IMR-90 (cell line): ENCODE results near the gene ZFAND2A. TPM values are rescaled to one million over a fixed set of nuclear protein-coding genes. Genes with fewer than 3 reads are reported as not detected.

ENCODE experiments used
- ATAC-seq: fragments of 200-7000 bp; cut with Tn5 transposase; 2 replicates; pipeline ENCODE4 v1.9.1; 2020; ENCODE audit warnings: low read depth, mild to moderate bottlenecking, moderate library complexity
- BruUV-seq: library from RNA; stranded (reverse); fragments of 400-500 nt; replicated peaks from 2 replicates; lab custom pipeline; 2021; lab: Mats Ljungman, UMichigan
- CTCF ChIA-PET: fragments of 300-600 bp; formaldehyde crosslinking; extraction: SDS; loops from one replicate; lab custom pipeline; 2021; ENCODE audit warnings: antibody characterized with exemption; lab: Yijun Ruan, JAX
- POLR2A ChIA-PET: fragments of 300-600 bp; sonication (Branson Sonifier 250); formaldehyde crosslinking; loops from one replicate; lab custom pipeline; 2022; ENCODE audit warnings: antibody characterized with exemption; ENCODE audit not compliant: unreplicated experiment; lab: Charles Lee
- DNase-seq: peaks from one replicate; pipeline ENCODE4 v3.0.0; 2013
- H2AFZ ChIP-seq: replicated peaks from 2 replicates; pipeline ENCODE3; 2013; ENCODE audit warnings: low read length, mild to moderate bottlenecking; ENCODE audit not compliant: poor library complexity
- H2AK5ac ChIP-seq: 2 replicates; pipeline ENCODE4 v1.6.1; 2013; ENCODE audit warnings: low read depth, low read length, inconsistent platforms
- H2AK9ac ChIP-seq: replicated peaks from 2 replicates; pipeline ENCODE3; 2013; ENCODE audit warnings: mild to moderate bottlenecking, low read depth, low read length, moderate library complexity; ENCODE audit not compliant: poor library complexity
- H2BK120ac ChIP-seq: 2 replicates; pipeline ENCODE4 v1.6.1; 2013; ENCODE audit warnings: low read depth, low read length, inconsistent platforms
- H2BK15ac ChIP-seq: 3 replicates; pipeline ENCODE4 v1.6.1; 2013; ENCODE audit warnings: low read depth, low read length, inconsistent platforms
- H2BK20ac ChIP-seq: 2 replicates; pipeline ENCODE4 v1.6.1; 2013; ENCODE audit warnings: low read depth, mild to moderate bottlenecking, inconsistent platforms, low read length, moderate library complexity
- H2BK5ac ChIP-seq: 2 replicates; pipeline ENCODE4 v1.6.1; 2013; ENCODE audit warnings: mild to moderate bottlenecking, low read depth, low read length, inconsistent platforms; ENCODE audit not compliant: poor library complexity, severe bottlenecking
- H3K14ac ChIP-seq: replicated peaks from 2 replicates; pipeline ENCODE4 v1.6.1; 2013; ENCODE audit warnings: low read depth, low read length, inconsistent platforms
- H3K18ac ChIP-seq: 2 replicates; pipeline ENCODE4 v1.6.1; 2013; ENCODE audit warnings: low read depth, low read length, control low read depth
- H3K23ac ChIP-seq: 2 replicates; pipeline ENCODE4 v1.6.1; 2013; ENCODE audit warnings: low read depth, low read length, inconsistent platforms
- H3K27ac ChIP-seq: 2 replicates; pipeline ENCODE4 v1.5.1; 2013; ENCODE audit warnings: mild to moderate bottlenecking, control low read depth, low read length; ENCODE audit not compliant: insufficient read depth
- H3K27me3 ChIP-seq: 2 replicates; pipeline ENCODE4 v1.6.1; 2013; ENCODE audit warnings: low read length; ENCODE audit not compliant: control insufficient read depth, insufficient read depth
- H3K36me3 ChIP-seq: 2 replicates; pipeline ENCODE4 v1.6.1; 2013; ENCODE audit warnings: low read length, mixed read lengths; ENCODE audit not compliant: control insufficient read depth, insufficient read depth
- H3K4ac ChIP-seq: 2 replicates; pipeline ENCODE4 v1.6.1; 2013; ENCODE audit warnings: low read depth, low read length, inconsistent platforms
- H3K4me1 ChIP-seq: 2 replicates; pipeline ENCODE4 v1.6.1; 2013; ENCODE audit warnings: low read length, mixed read lengths; ENCODE audit not compliant: control insufficient read depth, insufficient read depth
- H3K4me2 ChIP-seq: 2 replicates; pipeline ENCODE4 v1.6.1; 2013; ENCODE audit warnings: low read depth, mild to moderate bottlenecking, control low read depth, low read length, moderate library complexity
- H3K4me3 ChIP-seq: 2 replicates; pipeline ENCODE4 v1.5.1; 2013; ENCODE audit warnings: low read depth, mild to moderate bottlenecking, control low read depth, low read length, moderate library complexity; ENCODE audit not compliant: insufficient read depth
- H3K56ac ChIP-seq: 2 replicates; pipeline ENCODE4 v1.6.1; 2013; ENCODE audit warnings: low read length, inconsistent platforms; ENCODE audit not compliant: insufficient read depth; ENCODE audit errors: extremely low read depth
- H3K79me1 ChIP-seq, 2 experiments: 2 replicates each; pipeline ENCODE4 v1.6.1; 2013; ENCODE audit warnings: low read length in 2 of 2, inconsistent platforms in 1 of 2, low read depth in 1 of 2
- H3K9ac ChIP-seq: 2 replicates; pipeline ENCODE4 v1.6.1; 2013; ENCODE audit warnings: low read depth, low read length, control low read depth
- H3K9me1 ChIP-seq: 2 replicates; pipeline ENCODE4 v1.6.1; 2013; ENCODE audit warnings: low read length, inconsistent platforms; ENCODE audit not compliant: insufficient read depth
- H3K9me3 ChIP-seq: 2 replicates; pipeline ENCODE4 v1.6.1; 2013; ENCODE audit warnings: low read length; ENCODE audit not compliant: control insufficient read depth, insufficient read depth
- H4K20me1 ChIP-seq: 2 replicates; pipeline ENCODE4 v1.6.1; 2013; ENCODE audit warnings: low read length, inconsistent platforms; ENCODE audit not compliant: insufficient read depth
- H4K5ac ChIP-seq: 2 replicates; pipeline ENCODE4 v1.6.1; 2013; ENCODE audit warnings: mild to moderate bottlenecking, low read depth, low read length, control low read depth
- H4K8ac ChIP-seq, 2 experiments: 2 replicates each; pipeline ENCODE4 v1.6.1; 2013; ENCODE audit warnings: low read depth in 2 of 2, low read length in 2 of 2, control low read depth in 1 of 2, inconsistent platforms in 1 of 2
- H4K91ac ChIP-seq: 2 replicates; pipeline ENCODE4 v1.6.1; 2013; ENCODE audit warnings: low read depth, low read length, inconsistent platforms; ENCODE audit not compliant: insufficient read depth
- BHLHE40 ChIP-seq: fragments of 150-350 bp; IDR thresholded peaks from 2 replicates; pipeline ENCODE4 v1.6.1; 2016; ENCODE audit warnings: mild to moderate bottlenecking, low read depth, low read length
- FOS ChIP-seq: fragments of 150-350 bp; IDR thresholded peaks from 2 replicates; pipeline ENCODE4 v1.6.1; 2016; ENCODE audit warnings: low read depth, low read length
- NFE2L2 ChIP-seq: fragments of 150-350 bp; IDR thresholded peaks from 2 replicates; pipeline ENCODE4 v1.6.1; 2016; ENCODE audit warnings: low read depth, mild to moderate bottlenecking, low read length
- RAD21 ChIP-seq: IDR thresholded peaks from 2 replicates; pipeline ENCODE4 v1.6.1; 2012; ENCODE audit warnings: low read length, improper control_type of control experiment
- USF2 ChIP-seq: fragments of 150-350 bp; IDR thresholded peaks from 2 replicates; pipeline ENCODE4 v1.6.1; 2017; ENCODE audit warnings: mild to moderate bottlenecking, antibody characterized with exemption, low read length, low read depth
- WGBS, 2 experiments: methylation state at CpG; one replicate each; pipeline versions ENCODE4 v1.1.5 to v1.1.7; 2013; ENCODE audit warnings: missing lambda C conversion rate in 2 of 2; ENCODE audit not compliant: insufficient read length in 1 of 2; ENCODE audit errors: extremely low coverage in 2 of 2; 5-methylcytosine and 5-hydroxymethylcytosine counted together
- dilution Hi-C: fragments of 300-500 bp; cut with HindIII; formaldehyde crosslinking; loops from one replicate; pipeline ENCODE4 v1.14.3; 2018; ENCODE audit warnings: low sequenced_read_pairs; ENCODE audit not compliant: unreplicated experiment
- in situ Hi-C: fragments of 300-500 bp; cut with MboI; formaldehyde crosslinking; loops from 3 replicates; pipeline ENCODE4 v1.14.3; 2019; ENCODE audit warnings: low sequenced_read_pairs, inconsistent platforms, mixed read lengths
- intact Hi-C: fragments of 100-400 bp; cut with micrococcal nuclease; formaldehyde crosslinking; loops from 2 replicates; pipeline ENCODE4 v1.10.0; 2022
- polyA plus RNA-seq, 3 experiments: library from polyadenylated mRNA; depleted of rRNA; stranded (reverse); fragments of >200 nt; gene quantifications; 2 replicates each; pipeline ENCODE4 v1.2.3, GENCODE V29; 2012; ENCODE audit warnings: low replicate concordance in 1 of 3
- total RNA-seq: library from RNA; depleted of rRNA; stranded (reverse); fragments of >200 nt; gene quantifications from 2 replicates; pipeline ENCODE4 v1.2.3, GENCODE V29; 2012
- TF ChIP-seq, protein P1 (sequence below): conservative IDR thresholded peaks from 2 replicates; pipeline ENCODE4 v1.5.1; 2012; ENCODE audit warnings: mild to moderate bottlenecking, low read depth, low read length, improper control_type of control experiment
- TF ChIP-seq, protein P2 (sequence below): fragments of 150-350 bp; IDR thresholded peaks from 2 replicates; pipeline ENCODE4 v1.6.1; 2016; ENCODE audit warnings: low read depth, mild to moderate bottlenecking, low read length, moderate library complexity, borderline replicate concordance

ZFAND2A gene
- total and polyA plus RNA-seq, 2 of the 4 experiments (the other 2 are of a cell fraction) = 11.8 to 28.7 TPM

- no peak overlapping the region for H2BK120ac ChIP-seq
- no peaks in the 10 kb centered on the region; the same call in 1 of the 2 replicates for H4K20me1 ChIP-seq
- dilution Hi-C loops = no loop called here
- no peak overlapping the region for H2BK15ac ChIP-seq
- no peaks in the 10 kb centered on the region for H3K4me1 ChIP-seq
- H3K18ac ChIP-seq = no peak overlapping the region
- H4K8ac ChIP-seq = no peak overlapping the region
- H3K27ac ChIP-seq = no peak overlapping the region
- H2BK20ac ChIP-seq = no peak overlapping the region
- H3K27me3 ChIP-seq = no peaks in the 10 kb centered on the region
- peaks cover 51% of the 10 kb centered on the region for H3K36me3 ChIP-seq
- ChIA-PET POLR2A (no interaction called here), CTCF (no interaction called here)
- H3K9me1 ChIP-seq = no peaks in the 10 kb centered on the region
- TF ChIP-seq RAD21 (no peak), USF2 (no peak), FOS (no peak), NFE2L2 (no peak), BHLHE40 (no peak)
- TF ChIP-seq, protein P1, sequence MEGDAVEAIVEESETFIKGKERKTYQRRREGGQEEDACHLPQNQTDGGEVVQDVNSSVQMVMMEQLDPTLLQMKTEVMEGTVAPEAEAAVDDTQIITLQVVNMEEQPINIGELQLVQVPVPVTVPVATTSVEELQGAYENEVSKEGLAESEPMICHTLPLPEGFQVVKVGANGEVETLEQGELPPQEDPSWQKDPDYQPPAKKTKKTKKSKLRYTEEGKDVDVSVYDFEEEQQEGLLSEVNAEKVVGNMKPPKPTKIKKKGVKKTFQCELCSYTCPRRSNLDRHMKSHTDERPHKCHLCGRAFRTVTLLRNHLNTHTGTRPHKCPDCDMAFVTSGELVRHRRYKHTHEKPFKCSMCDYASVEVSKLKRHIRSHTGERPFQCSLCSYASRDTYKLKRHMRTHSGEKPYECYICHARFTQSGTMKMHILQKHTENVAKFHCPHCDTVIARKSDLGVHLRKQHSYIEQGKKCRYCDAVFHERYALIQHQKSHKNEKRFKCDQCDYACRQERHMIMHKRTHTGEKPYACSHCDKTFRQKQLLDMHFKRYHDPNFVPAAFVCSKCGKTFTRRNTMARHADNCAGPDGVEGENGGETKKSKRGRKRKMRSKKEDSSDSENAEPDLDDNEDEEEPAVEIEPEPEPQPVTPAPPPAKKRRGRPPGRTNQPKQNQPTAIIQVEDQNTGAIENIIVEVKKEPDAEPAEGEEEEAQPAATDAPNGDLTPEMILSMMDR = no peak
- TF ChIP-seq, protein P2, sequence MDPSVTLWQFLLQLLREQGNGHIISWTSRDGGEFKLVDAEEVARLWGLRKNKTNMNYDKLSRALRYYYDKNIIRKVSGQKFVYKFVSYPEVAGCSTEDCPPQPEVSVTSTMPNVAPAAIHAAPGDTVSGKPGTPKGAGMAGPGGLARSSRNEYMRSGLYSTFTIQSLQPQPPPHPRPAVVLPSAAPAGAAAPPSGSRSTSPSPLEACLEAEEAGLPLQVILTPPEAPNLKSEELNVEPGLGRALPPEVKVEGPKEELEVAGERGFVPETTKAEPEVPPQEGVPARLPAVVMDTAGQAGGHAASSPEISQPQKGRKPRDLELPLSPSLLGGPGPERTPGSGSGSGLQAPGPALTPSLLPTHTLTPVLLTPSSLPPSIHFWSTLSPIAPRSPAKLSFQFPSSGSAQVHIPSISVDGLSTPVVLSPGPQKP = no peak
- no peak overlapping the region for H3K23ac ChIP-seq
- no peak overlapping the region for H2BK5ac ChIP-seq
- in situ Hi-C loops = no loop called here
- H3K14ac ChIP-seq = no peak overlapping the region
- DNase-seq (no peak), ATAC-seq (no peak)
- H4K91ac ChIP-seq = no peak overlapping the region
- peaks cover 14 to 21% of the 10 kb centered on the region in 2 experiments for H3K79me1 ChIP-seq
- no peaks in the 10 kb centered on the region for H3K9me3 ChIP-seq
- intact Hi-C loops = no loop called here
- H4K5ac ChIP-seq = no peak overlapping the region
- no peak overlapping the region for H3K56ac ChIP-seq
- no peak overlapping the region for H3K4me3 ChIP-seq
- no peak overlapping the region for H2AK9ac ChIP-seq
- no peak overlapping the region for H2AFZ ChIP-seq
- no peak overlapping the region for H3K9ac ChIP-seq
- no peak overlapping the region for H3K4ac ChIP-seq
- BruUV-seq = no TSS peak
- no peak overlapping the region for H2AK5ac ChIP-seq
- no CpG with 5 or more reads among the region's 13 CpGs for WGBS, 2 experiments
- H3K4me2 ChIP-seq = no peak overlapping the region
These were observed 8.8 kb downstream of the ZFAND2A start for GRCh38 chr7:1151156-1151555.
